Stimulated activated CD4-positive, alpha-beta T cell treated with anti-CD3 and anti-CD28 coated beads, TNF-alpha, amount 100 ng/mL, for 48 hours (primary cell): ENCODE measurements around the gene KIF16B.
"Not testable (repeated sequence)": the region's sequence is repeated elsewhere in the genome, so short reads cannot be mapped to it uniquely, and the experiment has no call there.

ENCODE experiments used
- DNase-seq, 3 donors: peaks; one replicate each; pipeline ENCODE4 v3.0.0-alpha.2; 2020; ENCODE audit warnings: low read depth in 3 of 3

Gene KIF16B

GRCh38 chr20:16526433-16527380 is 46.5 kb downstream of the KIF16B start:
- no peak for DNase-seq

- not testable (repeated sequence) for DNase-seq
Observed at GRCh38 chr20:16522651-16523050, 50.6 kb downstream of the KIF16B start.

GRCh38 chr20:16520154-16520553 is 53.1 kb downstream of the KIF16B start:
- no peak for DNase-seq

GRCh38 chr20:16519673-16520072 is 53.6 kb downstream of the KIF16B start:
- not testable (repeated sequence) for DNase-seq

- no peak for DNase-seq
Observed at GRCh38 chr20:16518784-16519084, 54.5 kb downstream of the KIF16B start.

GRCh38 chr20:16517946-16518783 is 55.1 kb downstream of the KIF16B start:
- no peak for DNase-seq

GRCh38 chr20:16516794-16517193 is 56.5 kb downstream of the KIF16B start:
- no peak for DNase-seq

GRCh38 chr20:16515046-16515445 is 58.2 kb downstream of the KIF16B start:
- DNase-seq, result no peak

GRCh38 chr20:16514140-16514539 is 59.1 kb downstream of the KIF16B start:
- no peak for DNase-seq

- DNase-seq, result no peak
Observed at GRCh38 chr20:16505894-16506293, 67.4 kb downstream of the KIF16B start.

GRCh38 chr20:16501301-16501700 is 71.9 kb downstream of the KIF16B start:
- no peak for DNase-seq

- DNase-seq, result no peak
Observed at GRCh38 chr20:16500197-16500596, 73.1 kb downstream of the KIF16B start.

GRCh38 chr20:16498526-16499253 is 74.6 kb downstream of the KIF16B start:
- DNase-seq, result no peak

- no peak for DNase-seq
Observed at GRCh38 chr20:16497896-16498295, 75.4 kb downstream of the KIF16B start.

- DNase-seq, result no peak
Observed at GRCh38 chr20:16493486-16493885, 79.8 kb downstream of the KIF16B start.

- no peak for DNase-seq
Observed at GRCh38 chr20:16491294-16491905, 81.8 kb downstream of the KIF16B start.

- no peak for DNase-seq
Observed at GRCh38 chr20:16490696-16491095, 82.6 kb downstream of the KIF16B start.

- DNase-seq, result no peak
Observed at GRCh38 chr20:16488616-16489015, 84.6 kb downstream of the KIF16B start.

GRCh38 chr20:16488086-16488485 is 85.2 kb downstream of the KIF16B start:
- no peak for DNase-seq

- no peak for DNase-seq
Observed at GRCh38 chr20:16486532-16486931, 86.7 kb downstream of the KIF16B start.

GRCh38 chr20:16485401-16485800 is 87.8 kb downstream of the KIF16B start:
- DNase-seq, result no peak

- no peak for DNase-seq
Observed at GRCh38 chr20:16483024-16483423, 90.2 kb downstream of the KIF16B start.
